HEK293 (cell line): ENCODE data around the gene SLX9.

Experiments
- MZF1 ChIP-seq: fragments of 450-650 bp; formaldehyde crosslinking; IDR thresholded peaks from 2 replicates; pipeline ENCODE4 v1.5.1; 2017; ENCODE audit warnings: missing biosample characterization, missing genetic modification characterization, borderline replicate concordance
- REPIN1 ChIP-seq: fragments of 450-650 bp; formaldehyde crosslinking; IDR thresholded peaks from 2 replicates; pipeline ENCODE4 v1.5.1; 2017; ENCODE audit warnings: missing biosample characterization, missing genetic modification characterization, low read depth
- SP2 ChIP-seq: fragments of 450-650 bp; formaldehyde crosslinking; IDR thresholded peaks from 2 replicates; pipeline ENCODE4 v1.5.1; 2016; ENCODE audit warnings: missing biosample characterization, missing genetic modification characterization
- TRIM28 ChIP-seq: IDR thresholded peaks from 2 replicates; pipeline ENCODE4 v1.6.1; 2011; ENCODE audit warnings: low read length, control low read depth, borderline replicate concordance
- ZBTB1 ChIP-seq: fragments of 450-650 bp; formaldehyde crosslinking; IDR thresholded peaks from 2 replicates; pipeline ENCODE4 v1.5.1; 2016; ENCODE audit warnings: missing biosample characterization, missing genetic modification characterization
- ZFP37 ChIP-seq: fragments of 450-650 bp; formaldehyde crosslinking; IDR thresholded peaks from 2 replicates; pipeline ENCODE4 v1.5.1; 2016; ENCODE audit warnings: missing biosample characterization, missing genetic modification characterization
- ZNF155 ChIP-seq: fragments of 450-650 bp; formaldehyde crosslinking; IDR thresholded peaks from 2 replicates; pipeline ENCODE4 v1.5.1; 2016; ENCODE audit warnings: missing biosample characterization, missing genetic modification characterization
- ZNF157 ChIP-seq: fragments of 450-650 bp; formaldehyde crosslinking; IDR thresholded peaks from 2 replicates; pipeline ENCODE4 v1.5.1; 2016; ENCODE audit warnings: missing biosample characterization, missing genetic modification characterization
- ZNF174 ChIP-seq: fragments of 450-650 bp; formaldehyde crosslinking; IDR thresholded peaks from 2 replicates; pipeline ENCODE4 v1.5.0; 2017; ENCODE audit warnings: missing biosample characterization, mild to moderate bottlenecking, missing genetic modification characterization
- ZNF19 ChIP-seq: fragments of 450-650 bp; formaldehyde crosslinking; IDR thresholded peaks from 2 replicates; pipeline ENCODE4; 2016; ENCODE audit warnings: missing biosample characterization, missing genetic modification characterization, low read depth
- ZNF211 ChIP-seq: fragments of 450-650 bp; formaldehyde crosslinking; IDR thresholded peaks from 2 replicates; pipeline ENCODE4 v1.5.1; 2016; ENCODE audit warnings: low read depth, missing biosample characterization, missing genetic modification characterization
- ZNF221 ChIP-seq: fragments of 450-650 bp; formaldehyde crosslinking; IDR thresholded peaks from 2 replicates; pipeline ENCODE4 v1.5.1; 2017; ENCODE audit warnings: missing biosample characterization, missing genetic modification characterization, borderline replicate concordance
- ZNF24 ChIP-seq: fragments of 450-650 bp; formaldehyde crosslinking; IDR thresholded peaks from 2 replicates; pipeline ENCODE4 v1.5.1; 2016; ENCODE audit warnings: missing biosample characterization, missing genetic modification characterization
- ZNF416 ChIP-seq: fragments of 450-650 bp; formaldehyde crosslinking; IDR thresholded peaks from 2 replicates; pipeline ENCODE4 v1.5.1; 2016; ENCODE audit warnings: missing biosample characterization, missing genetic modification characterization
- ZNF423 ChIP-seq: fragments of 450-650 bp; formaldehyde crosslinking; IDR thresholded peaks from 2 replicates; pipeline ENCODE4 v1.5.1; 2016; ENCODE audit warnings: missing biosample characterization, missing genetic modification characterization
- ZNF501 ChIP-seq: fragments of 450-650 bp; formaldehyde crosslinking; IDR thresholded peaks from 2 replicates; pipeline ENCODE4 v1.5.1; 2016; ENCODE audit warnings: missing biosample characterization, missing genetic modification characterization
- ZNF510 ChIP-seq: fragments of 450-650 bp; formaldehyde crosslinking; IDR thresholded peaks from 2 replicates; pipeline ENCODE4 v1.5.1; 2018; ENCODE audit warnings: mild to moderate bottlenecking, missing genetic modification characterization, missing biosample characterization; ENCODE audit not compliant: insufficient replicate concordance
- ZNF521 ChIP-seq: fragments of 450-650 bp; formaldehyde crosslinking; IDR thresholded peaks from 2 replicates; pipeline ENCODE4 v1.5.1; 2017; ENCODE audit warnings: missing biosample characterization, mild to moderate bottlenecking, missing genetic modification characterization
- ZNF529 ChIP-seq: fragments of 450-650 bp; formaldehyde crosslinking; IDR thresholded peaks from 2 replicates; pipeline ENCODE4 v1.5.1; 2017; ENCODE audit warnings: missing genetic modification characterization, missing biosample characterization; ENCODE audit not compliant: insufficient replicate concordance
- ZNF548 ChIP-seq: fragments of 450-650 bp; formaldehyde crosslinking; IDR thresholded peaks from 2 replicates; pipeline ENCODE4 v1.5.1; 2016; ENCODE audit warnings: missing biosample characterization, missing genetic modification characterization
- ZNF585B ChIP-seq: fragments of 450-650 bp; formaldehyde crosslinking; IDR thresholded peaks from 2 replicates; pipeline ENCODE4 v1.5.1; 2016; ENCODE audit warnings: missing biosample characterization, missing genetic modification characterization
- ZNF629 ChIP-seq: fragments of 450-650 bp; formaldehyde crosslinking; IDR thresholded peaks from 2 replicates; pipeline ENCODE4 v1.5.1; 2017; ENCODE audit warnings: missing biosample characterization, missing genetic modification characterization
- ZNF660 ChIP-seq: fragments of 450-650 bp; IDR thresholded peaks from 2 replicates; pipeline ENCODE4 v1.5.1; 2018; ENCODE audit warnings: missing biosample characterization, mild to moderate bottlenecking, missing genetic modification characterization
- ZNF830 ChIP-seq: fragments of 450-650 bp; IDR thresholded peaks from 2 replicates; pipeline ENCODE4 v1.5.0; 2018; ENCODE audit warnings: missing biosample characterization, missing genetic modification characterization, low read depth, mild to moderate bottlenecking, moderate library complexity
- TF ChIP-seq, protein P1 (sequence below): fragments of 450-650 bp; formaldehyde crosslinking; IDR thresholded peaks from 2 replicates; pipeline ENCODE4 v1.5.1; 2016; ENCODE audit warnings: missing biosample characterization, missing genetic modification characterization
- TF ChIP-seq, protein P2 (sequence below): fragments of 450-650 bp; formaldehyde crosslinking; IDR thresholded peaks from 2 replicates; pipeline ENCODE4 v1.5.1; 2017; ENCODE audit warnings: missing biosample characterization, missing genetic modification characterization
- TF ChIP-seq, protein P3 (sequence below): fragments of 450-650 bp; formaldehyde crosslinking; IDR thresholded peaks from 2 replicates; pipeline ENCODE4 v1.5.1; 2017; ENCODE audit warnings: missing biosample characterization, missing genetic modification characterization
- TF ChIP-seq, protein P4 (sequence below): fragments of 450-650 bp; formaldehyde crosslinking; IDR thresholded peaks from 2 replicates; pipeline ENCODE4 v1.5.1; 2016; ENCODE audit warnings: missing biosample characterization, missing genetic modification characterization
- TF ChIP-seq, protein P5 (sequence below): sonication (generic); formaldehyde crosslinking; IDR thresholded peaks from 2 replicates; pipeline ENCODE4 v1.8.1; 2022; ENCODE audit warnings: mild to moderate bottlenecking, moderate library complexity, missing genetic modification reagents
- TF ChIP-seq, protein P6 (sequence below): fragments of 450-650 bp; formaldehyde crosslinking; IDR thresholded peaks from 2 replicates; pipeline ENCODE4 v1.5.1; 2017; ENCODE audit warnings: missing biosample characterization, missing genetic modification characterization

Gene SLX9

DNA sequence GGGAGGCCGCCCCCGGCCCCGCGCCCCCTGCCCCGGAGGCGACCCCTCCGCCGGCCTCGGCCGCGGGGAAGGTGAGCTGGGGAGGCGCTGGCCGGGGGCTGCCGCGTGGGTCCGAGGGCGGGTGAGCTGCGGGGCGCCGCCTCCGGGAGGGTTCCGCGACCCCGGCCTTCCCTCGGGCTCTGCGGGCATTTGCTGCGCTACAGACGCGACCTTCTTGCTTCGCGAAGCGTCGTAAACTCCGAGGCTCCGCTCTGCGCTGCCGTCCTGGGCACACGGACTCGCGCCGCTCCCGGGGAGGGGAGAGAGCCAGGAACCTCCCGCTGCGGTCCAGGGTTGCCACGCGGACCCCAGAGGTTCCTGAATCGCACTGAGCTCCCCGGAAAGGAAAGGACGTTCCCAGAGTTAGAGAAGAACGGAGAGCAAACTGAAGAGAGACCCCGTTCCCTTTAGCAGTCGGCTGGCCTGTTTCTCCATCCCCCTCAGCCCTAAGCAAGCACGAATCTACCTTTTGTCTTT is 345 bp downstream of the SLX9 start (continued):
- TF ChIP-seq, protein P1, sequence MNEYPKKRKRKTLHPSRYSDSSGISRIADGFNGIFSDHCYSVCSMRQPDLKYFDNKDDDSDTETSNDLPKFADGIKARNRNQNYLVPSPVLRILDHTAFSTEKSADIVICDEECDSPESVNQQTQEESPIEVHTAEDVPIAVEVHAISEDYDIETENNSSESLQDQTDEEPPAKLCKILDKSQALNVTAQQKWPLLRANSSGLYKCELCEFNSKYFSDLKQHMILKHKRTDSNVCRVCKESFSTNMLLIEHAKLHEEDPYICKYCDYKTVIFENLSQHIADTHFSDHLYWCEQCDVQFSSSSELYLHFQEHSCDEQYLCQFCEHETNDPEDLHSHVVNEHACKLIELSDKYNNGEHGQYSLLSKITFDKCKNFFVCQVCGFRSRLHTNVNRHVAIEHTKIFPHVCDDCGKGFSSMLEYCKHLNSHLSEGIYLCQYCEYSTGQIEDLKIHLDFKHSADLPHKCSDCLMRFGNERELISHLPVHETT (tag by site-specific recombination), result no peak
- TF ChIP-seq ZNF629 (tag by site-specific recombination) (no peak), ZNF830 (tag by site-specific recombination) (no peak), ZNF501 (no peak), ZNF521 (tag by site-specific recombination) (no peak), ZNF416 (no peak), ZNF155 (no peak), MZF1 (tag by site-specific recombination) (no peak), ZBTB1 (tag by site-specific recombination) (no peak), ZNF660 (no peak), ZNF510 (tag by site-specific recombination) (no peak), ZFP37 (tag by site-specific recombination) (no peak), ZNF24 (tag by site-specific recombination) (no peak), SP2 (0 out of 2 replicates have a peak, but pooled peaks have one; percentile 17), ZNF548 (tag by site-specific recombination) (no peak), ZNF19 (tag by site-specific recombination) (no peak), ZNF174 (tag by site-specific recombination) (no peak), ZNF529 (tag by site-specific recombination) (no peak), ZNF211 (tag by site-specific recombination) (no peak), ZNF221 (tag by site-specific recombination) (no peak), TRIM28 (no peak), ZNF585B (tag by site-specific recombination) (no peak), ZNF423 (peak; percentile 38; the same call in 1 of the 2 replicates), ZNF157 (no peak), REPIN1 (no peak)
- TF ChIP-seq, protein P2, sequence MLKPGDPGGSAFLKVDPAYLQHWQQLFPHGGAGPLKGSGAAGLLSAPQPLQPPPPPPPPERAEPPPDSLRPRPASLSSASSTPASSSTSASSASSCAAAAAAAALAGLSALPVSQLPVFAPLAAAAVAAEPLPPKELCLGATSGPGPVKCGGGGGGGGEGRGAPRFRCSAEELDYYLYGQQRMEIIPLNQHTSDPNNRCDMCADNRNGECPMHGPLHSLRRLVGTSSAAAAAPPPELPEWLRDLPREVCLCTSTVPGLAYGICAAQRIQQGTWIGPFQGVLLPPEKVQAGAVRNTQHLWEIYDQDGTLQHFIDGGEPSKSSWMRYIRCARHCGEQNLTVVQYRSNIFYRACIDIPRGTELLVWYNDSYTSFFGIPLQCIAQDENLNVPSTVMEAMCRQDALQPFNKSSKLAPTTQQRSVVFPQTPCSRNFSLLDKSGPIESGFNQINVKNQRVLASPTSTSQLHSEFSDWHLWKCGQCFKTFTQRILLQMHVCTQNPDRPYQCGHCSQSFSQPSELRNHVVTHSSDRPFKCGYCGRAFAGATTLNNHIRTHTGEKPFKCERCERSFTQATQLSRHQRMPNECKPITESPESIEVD (tag by site-specific recombination), result no peak
- TF ChIP-seq, protein P3, sequence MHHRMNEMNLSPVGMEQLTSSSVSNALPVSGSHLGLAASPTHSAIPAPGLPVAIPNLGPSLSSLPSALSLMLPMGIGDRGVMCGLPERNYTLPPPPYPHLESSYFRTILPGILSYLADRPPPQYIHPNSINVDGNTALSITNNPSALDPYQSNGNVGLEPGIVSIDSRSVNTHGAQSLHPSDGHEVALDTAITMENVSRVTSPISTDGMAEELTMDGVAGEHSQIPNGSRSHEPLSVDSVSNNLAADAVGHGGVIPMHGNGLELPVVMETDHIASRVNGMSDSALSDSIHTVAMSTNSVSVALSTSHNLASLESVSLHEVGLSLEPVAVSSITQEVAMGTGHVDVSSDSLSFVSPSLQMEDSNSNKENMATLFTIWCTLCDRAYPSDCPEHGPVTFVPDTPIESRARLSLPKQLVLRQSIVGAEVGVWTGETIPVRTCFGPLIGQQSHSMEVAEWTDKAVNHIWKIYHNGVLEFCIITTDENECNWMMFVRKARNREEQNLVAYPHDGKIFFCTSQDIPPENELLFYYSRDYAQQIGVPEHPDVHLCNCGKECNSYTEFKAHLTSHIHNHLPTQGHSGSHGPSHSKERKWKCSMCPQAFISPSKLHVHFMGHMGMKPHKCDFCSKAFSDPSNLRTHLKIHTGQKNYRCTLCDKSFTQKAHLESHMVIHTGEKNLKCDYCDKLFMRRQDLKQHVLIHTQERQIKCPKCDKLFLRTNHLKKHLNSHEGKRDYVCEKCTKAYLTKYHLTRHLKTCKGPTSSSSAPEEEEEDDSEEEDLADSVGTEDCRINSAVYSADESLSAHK (tag by site-specific recombination), result no peak
- TF ChIP-seq, protein P4, sequence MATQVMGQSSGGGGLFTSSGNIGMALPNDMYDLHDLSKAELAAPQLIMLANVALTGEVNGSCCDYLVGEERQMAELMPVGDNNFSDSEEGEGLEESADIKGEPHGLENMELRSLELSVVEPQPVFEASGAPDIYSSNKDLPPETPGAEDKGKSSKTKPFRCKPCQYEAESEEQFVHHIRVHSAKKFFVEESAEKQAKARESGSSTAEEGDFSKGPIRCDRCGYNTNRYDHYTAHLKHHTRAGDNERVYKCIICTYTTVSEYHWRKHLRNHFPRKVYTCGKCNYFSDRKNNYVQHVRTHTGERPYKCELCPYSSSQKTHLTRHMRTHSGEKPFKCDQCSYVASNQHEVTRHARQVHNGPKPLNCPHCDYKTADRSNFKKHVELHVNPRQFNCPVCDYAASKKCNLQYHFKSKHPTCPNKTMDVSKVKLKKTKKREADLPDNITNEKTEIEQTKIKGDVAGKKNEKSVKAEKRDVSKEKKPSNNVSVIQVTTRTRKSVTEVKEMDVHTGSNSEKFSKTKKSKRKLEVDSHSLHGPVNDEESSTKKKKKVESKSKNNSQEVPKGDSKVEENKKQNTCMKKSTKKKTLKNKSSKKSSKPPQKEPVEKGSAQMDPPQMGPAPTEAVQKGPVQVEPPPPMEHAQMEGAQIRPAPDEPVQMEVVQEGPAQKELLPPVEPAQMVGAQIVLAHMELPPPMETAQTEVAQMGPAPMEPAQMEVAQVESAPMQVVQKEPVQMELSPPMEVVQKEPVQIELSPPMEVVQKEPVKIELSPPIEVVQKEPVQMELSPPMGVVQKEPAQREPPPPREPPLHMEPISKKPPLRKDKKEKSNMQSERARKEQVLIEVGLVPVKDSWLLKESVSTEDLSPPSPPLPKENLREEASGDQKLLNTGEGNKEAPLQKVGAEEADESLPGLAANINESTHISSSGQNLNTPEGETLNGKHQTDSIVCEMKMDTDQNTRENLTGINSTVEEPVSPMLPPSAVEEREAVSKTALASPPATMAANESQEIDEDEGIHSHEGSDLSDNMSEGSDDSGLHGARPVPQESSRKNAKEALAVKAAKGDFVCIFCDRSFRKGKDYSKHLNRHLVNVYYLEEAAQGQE (tag by site-specific recombination), result no peak
- TF ChIP-seq, protein P5, sequence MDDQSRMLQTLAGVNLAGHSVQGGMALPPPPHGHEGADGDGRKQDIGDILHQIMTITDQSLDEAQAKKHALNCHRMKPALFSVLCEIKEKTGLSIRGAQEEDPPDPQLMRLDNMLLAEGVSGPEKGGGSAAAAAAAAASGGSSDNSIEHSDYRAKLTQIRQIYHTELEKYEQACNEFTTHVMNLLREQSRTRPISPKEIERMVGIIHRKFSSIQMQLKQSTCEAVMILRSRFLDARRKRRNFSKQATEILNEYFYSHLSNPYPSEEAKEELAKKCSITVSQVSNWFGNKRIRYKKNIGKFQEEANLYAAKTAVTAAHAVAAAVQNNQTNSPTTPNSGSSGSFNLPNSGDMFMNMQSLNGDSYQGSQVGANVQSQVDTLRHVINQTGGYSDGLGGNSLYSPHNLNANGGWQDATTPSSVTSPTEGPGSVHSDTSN (CRISPR knock-in tag), result no peak; the same call in 1 of the 2 replicates
- TF ChIP-seq, protein P6, sequence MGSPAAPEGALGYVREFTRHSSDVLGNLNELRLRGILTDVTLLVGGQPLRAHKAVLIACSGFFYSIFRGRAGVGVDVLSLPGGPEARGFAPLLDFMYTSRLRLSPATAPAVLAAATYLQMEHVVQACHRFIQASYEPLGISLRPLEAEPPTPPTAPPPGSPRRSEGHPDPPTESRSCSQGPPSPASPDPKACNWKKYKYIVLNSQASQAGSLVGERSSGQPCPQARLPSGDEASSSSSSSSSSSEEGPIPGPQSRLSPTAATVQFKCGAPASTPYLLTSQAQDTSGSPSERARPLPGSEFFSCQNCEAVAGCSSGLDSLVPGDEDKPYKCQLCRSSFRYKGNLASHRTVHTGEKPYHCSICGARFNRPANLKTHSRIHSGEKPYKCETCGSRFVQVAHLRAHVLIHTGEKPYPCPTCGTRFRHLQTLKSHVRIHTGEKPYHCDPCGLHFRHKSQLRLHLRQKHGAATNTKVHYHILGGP (tag by site-specific recombination), result no peak
